ENCODE measurements around the gene LRP5. TPM values are rescaled to one million over a fixed set of nuclear protein-coding genes. Genes with fewer than 3 reads are reported as not detected.

LRP5 gene
- total RNA-seq, 1 experiment from 2014 or later, result 55.2 TPM

DNA sequence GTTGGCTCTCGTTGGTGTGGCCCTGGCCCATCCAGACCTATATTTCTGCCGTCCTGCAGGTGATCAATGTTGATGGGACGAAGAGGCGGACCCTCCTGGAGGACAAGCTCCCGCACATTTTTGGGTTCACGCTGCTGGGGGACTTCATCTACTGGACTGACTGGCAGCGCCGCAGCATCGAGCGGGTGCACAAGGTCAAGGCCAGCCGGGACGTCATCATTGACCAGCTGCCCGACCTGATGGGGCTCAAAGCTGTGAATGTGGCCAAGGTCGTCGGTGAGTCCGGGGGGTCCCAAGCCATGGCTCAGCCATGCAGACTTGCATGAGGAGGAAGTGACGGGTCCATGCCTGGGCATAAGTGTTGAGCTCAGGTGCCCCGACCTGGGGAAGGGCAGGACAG is 91.0 kb downstream of the LRP5 start:
- DNase-seq (ENCODE audit: low read depth, low spot score) (no peak), ATAC-seq (no peak)
- Histone ChIP-seq H3K27ac (ENCODE audit: low read depth, low read length) (no peak overlapping the region), H3K4me1 (ENCODE audit: control insufficient read depth in 1 of 2, insufficient read depth in 2 of 2, low read length in 2 of 2) (no peaks in the 10 kb centered on the region), H3K9me3 (ENCODE audit: control insufficient read depth in 1 of 2, insufficient read depth in 1 of 2, low read depth in 1 of 2, low read length in 2 of 2) (no peaks in the 10 kb centered on the region), H3K9ac (ENCODE audit: low read length) (no peak overlapping the region), H3K4me2 (ENCODE audit: low read length) (no peak overlapping the region), H3K4me3 (replicated peaks in 1 of 2; ENCODE audit: low read depth in 1 of 2, low read length in 2 of 2) (no peak overlapping the region), H3K36me3 (ENCODE audit: control insufficient read depth in 1 of 2, insufficient read depth in 2 of 2, low read length in 2 of 2) (peaks cover 5 to 13% of the 10 kb centered on the region in 2 experiments; a peak in 3 of 4 replicates), H4K20me1 (ENCODE audit: insufficient read depth) (no peaks in the 10 kb centered on the region), H3K9me2 (ENCODE audit: insufficient read depth) (no peaks in the 10 kb centered on the region), H3K79me2 (ENCODE audit: insufficient read depth, low read length) (no peaks in the 10 kb centered on the region), H2AFZ (ENCODE audit: low read depth, low read length, poor library complexity, severe bottlenecking) (no peak overlapping the region), H3K27me3 (ENCODE audit: insufficient read depth, low read length) (no peaks in the 10 kb centered on the region)
- intact Hi-C loops (cut with micrococcal nuclease), result no loop called here
- ChIA-PET RAD21 (ENCODE audit: low non-redundant PET in 1 of 2, low total read pairs in 2 of 2, uncharacterized antibody in 2 of 2, unreplicated experiment in 2 of 2) (no interaction called here), CTCF (no interaction called here), POLR2A (no interaction called here)
- no peak for TF ChIP-seq ZNF274 (IDR thresholded peaks at IDR 0.05; ENCODE audit: low read depth, low read length)
- TF ChIP-seq EZH2phosphoT487 (IDR thresholded peaks at IDR 0.05; ENCODE audit: borderline replicate concordance), result no peak
- no peak for TF ChIP-seq JUND (IDR thresholded peaks at IDR 0.05)
- TF ChIP-seq FOSL1 (IDR thresholded peaks at IDR 0.05; ENCODE audit: low read depth), result no peak
- no peak for TF ChIP-seq POLR2A (IDR thresholded peaks at IDR 0.05; ENCODE audit: borderline replicate concordance, extremely low read depth, insufficient read depth, insufficient read length)
- no peak for TF ChIP-seq SRF (IDR thresholded peaks at IDR 0.05; ENCODE audit: low read depth)
- TF ChIP-seq, protein P1, sequence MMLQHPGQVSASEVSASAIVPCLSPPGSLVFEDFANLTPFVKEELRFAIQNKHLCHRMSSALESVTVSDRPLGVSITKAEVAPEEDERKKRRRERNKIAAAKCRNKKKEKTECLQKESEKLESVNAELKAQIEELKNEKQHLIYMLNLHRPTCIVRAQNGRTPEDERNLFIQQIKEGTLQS (IDR thresholded peaks at IDR 0.05), result no peak
- TF ChIP-seq REST (IDR thresholded peaks at IDR 0.05; ENCODE audit: low read depth), result no peak
- no peak for TF ChIP-seq ZFX (IDR thresholded peaks at IDR 0.05)
- TF ChIP-seq SP1 (IDR thresholded peaks at IDR 0.05; ENCODE audit: low read depth), result no peak
- TF ChIP-seq POLR2AphosphoS5 (IDR thresholded peaks at IDR 0.05; ENCODE audit: low read depth, low read length), result no peak
- no peak for TF ChIP-seq EZH2 (IDR thresholded peaks at IDR 0.05)
- TF ChIP-seq YY1 (IDR thresholded peaks at IDR 0.05; ENCODE audit: extremely low read depth, insufficient replicate concordance, low read depth, low read length), result no peak
- TF ChIP-seq ZBTB33 (IDR thresholded peaks at IDR 0.05; ENCODE audit: extremely low read depth, insufficient replicate concordance, low read length), result no peak
- no peak for TF ChIP-seq CEBPB (IDR thresholded peaks at IDR 0.05; ENCODE audit: low read depth)
- no TSS peak for BruUV-seq (replicated peaks)

All from HCT116 (cell line).